ENCODE results near the gene XAF1.
A peak's percentile ranks its signal among the peaks of the same experiment; 100 is the strongest.

The XAF1 gene

DNA sequence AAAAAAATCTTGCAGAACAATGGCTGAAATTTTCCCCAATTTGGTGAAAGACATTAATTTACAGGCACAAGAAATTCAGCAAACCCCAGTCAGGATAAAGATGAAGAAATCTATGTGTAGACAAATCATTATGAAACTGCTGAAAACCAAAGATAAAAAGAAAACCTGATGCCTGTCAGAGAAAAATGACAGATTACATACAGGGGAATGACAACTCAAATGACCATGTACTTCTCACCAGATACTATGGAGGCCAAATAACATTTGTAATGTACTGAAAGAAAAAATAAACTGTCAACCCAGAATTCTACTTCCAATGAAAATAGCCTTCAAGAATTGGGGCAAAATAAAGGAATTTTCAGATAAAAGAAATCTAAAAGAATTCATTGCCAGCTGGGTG is 7.2 kb upstream of the XAF1 start:
- H3K9me3 ChIP-seq = no peaks in the 10 kb centered on the region
- H3K36me3 ChIP-seq = no peaks in the 10 kb centered on the region
- no peaks in the 10 kb centered on the region for H3K4me1 ChIP-seq
- TF ChIP-seq, protein P1, sequence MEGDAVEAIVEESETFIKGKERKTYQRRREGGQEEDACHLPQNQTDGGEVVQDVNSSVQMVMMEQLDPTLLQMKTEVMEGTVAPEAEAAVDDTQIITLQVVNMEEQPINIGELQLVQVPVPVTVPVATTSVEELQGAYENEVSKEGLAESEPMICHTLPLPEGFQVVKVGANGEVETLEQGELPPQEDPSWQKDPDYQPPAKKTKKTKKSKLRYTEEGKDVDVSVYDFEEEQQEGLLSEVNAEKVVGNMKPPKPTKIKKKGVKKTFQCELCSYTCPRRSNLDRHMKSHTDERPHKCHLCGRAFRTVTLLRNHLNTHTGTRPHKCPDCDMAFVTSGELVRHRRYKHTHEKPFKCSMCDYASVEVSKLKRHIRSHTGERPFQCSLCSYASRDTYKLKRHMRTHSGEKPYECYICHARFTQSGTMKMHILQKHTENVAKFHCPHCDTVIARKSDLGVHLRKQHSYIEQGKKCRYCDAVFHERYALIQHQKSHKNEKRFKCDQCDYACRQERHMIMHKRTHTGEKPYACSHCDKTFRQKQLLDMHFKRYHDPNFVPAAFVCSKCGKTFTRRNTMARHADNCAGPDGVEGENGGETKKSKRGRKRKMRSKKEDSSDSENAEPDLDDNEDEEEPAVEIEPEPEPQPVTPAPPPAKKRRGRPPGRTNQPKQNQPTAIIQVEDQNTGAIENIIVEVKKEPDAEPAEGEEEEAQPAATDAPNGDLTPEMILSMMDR (IDR thresholded peaks at IDR 0.05; ENCODE audit: low read depth, low read length) = no peak
- H3K27me3 ChIP-seq = no peaks in the 10 kb centered on the region
- no peak for DNase-seq
- H3K4me3 ChIP-seq (ENCODE audit: low read depth, low read length) = no peak overlapping the region

DNA sequence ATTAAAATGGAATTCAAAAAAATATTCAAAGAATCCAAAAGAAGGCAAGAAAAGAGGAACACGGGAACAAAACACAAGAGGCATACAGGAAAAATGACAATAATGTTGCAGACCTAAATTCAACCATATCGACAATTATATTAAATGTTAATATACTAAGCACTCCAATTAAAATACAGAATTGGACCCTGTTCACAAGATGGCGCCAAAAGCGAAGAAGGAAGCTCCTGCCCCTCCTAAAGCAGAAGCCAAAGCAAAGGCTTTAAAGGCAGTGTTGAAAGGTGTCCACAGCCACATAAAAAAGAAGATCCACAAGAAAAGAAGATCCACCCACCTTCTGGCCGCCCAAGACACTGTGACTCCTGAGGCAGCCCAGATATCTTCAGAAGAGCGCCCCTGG is 6.3 kb upstream of the XAF1 start:
- no peaks in the 10 kb centered on the region for H3K9me3 ChIP-seq
- no peaks in the 10 kb centered on the region for H3K36me3 ChIP-seq
- H3K27me3 ChIP-seq = no peaks in the 10 kb centered on the region
- DNase-seq = no peak
- TF ChIP-seq, protein P1 (IDR thresholded peaks at IDR 0.05; ENCODE audit: low read depth, low read length) = no peak
- H3K4me1 ChIP-seq = no peaks in the 10 kb centered on the region
- no peak overlapping the region for H3K4me3 ChIP-seq (ENCODE audit: low read depth, low read length)

DNA sequence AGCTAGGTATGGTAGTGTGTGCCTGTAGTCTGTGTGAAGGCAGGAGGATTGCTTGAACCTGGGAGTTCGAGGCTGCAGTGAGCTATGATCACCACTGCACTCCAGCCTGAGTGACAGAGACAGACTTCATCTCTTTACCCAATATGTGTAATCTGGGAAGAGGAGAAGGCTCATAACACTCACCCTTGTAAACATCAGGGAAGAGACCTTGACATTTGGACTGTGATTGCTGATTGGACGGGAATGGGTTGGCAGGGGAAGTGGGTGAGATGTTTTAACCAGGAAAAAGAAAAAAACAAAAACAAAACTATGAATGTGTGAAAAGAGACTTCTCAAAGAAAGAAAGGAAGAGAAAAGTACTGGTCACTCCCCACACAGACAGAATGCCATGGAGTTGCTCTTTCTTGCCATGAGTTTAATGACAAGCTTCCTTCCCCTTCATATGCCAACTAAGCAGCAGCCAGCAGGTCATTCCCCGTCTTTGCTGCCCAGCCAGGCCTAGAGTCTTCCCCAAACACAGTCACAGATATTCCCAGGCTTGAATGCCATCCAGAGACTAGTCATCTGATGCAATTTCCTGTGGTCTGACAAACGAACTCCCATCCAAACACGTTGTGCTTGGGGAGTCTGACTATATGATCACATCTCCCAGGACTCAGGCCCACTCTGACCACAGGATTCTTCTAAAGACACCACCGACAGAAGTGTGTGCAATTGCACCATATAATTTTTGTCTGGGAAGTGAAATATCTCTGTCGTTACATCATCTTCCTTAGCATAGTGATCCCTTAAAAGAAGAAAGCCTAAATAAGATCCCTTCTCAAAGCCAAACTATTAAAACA is 3.6 kb upstream of the XAF1 start:
- no peaks in the 10 kb centered on the region for H3K27me3 ChIP-seq

DNA sequence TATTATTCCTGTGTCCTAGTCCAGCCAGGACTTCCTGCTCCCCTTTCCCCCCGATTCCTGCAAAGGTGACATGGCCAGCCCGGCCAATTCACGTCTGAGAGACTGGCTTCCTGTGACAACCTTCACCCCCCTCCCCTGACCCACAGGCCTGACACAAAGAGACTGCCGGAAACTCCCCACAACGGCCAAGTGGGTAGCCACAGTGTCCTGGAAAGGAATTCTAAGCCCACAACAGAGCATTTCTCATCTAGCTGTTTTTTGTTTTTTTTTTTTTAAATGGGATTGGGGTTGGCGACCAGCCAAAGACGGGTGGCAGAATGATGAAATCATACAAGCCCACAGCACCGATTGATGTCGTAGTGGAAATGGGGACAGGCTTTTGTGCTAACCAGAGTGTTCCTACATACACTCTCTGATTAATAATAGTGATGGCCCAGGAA is 2.8 kb upstream of the XAF1 start:
- Histone ChIP-seq H3K4me3 (ENCODE audit: low read depth, low read length) (no peak overlapping the region), H3K4me1 (no peaks in the 10 kb centered on the region), H3K27me3 (no peaks in the 10 kb centered on the region), H3K9me3 (no peaks in the 10 kb centered on the region), H3K36me3 (no peaks in the 10 kb centered on the region)
- DNase-seq = no peak
- TF ChIP-seq, protein P1 (IDR thresholded peaks at IDR 0.05; ENCODE audit: low read depth, low read length) = no peak

More for the DNA sequence above, 3.6 kb upstream of the XAF1 start:
- Histone ChIP-seq H3K4me1 (no peaks in the 10 kb centered on the region), H3K36me3 (no peaks in the 10 kb centered on the region), H3K4me3 (ENCODE audit: low read depth, low read length) (no peak overlapping the region), H3K9me3 (no peaks in the 10 kb centered on the region)
- TF ChIP-seq, protein P1 (IDR thresholded peaks at IDR 0.05; ENCODE audit: low read depth, low read length) = no peak
- no peak for DNase-seq

DNA sequence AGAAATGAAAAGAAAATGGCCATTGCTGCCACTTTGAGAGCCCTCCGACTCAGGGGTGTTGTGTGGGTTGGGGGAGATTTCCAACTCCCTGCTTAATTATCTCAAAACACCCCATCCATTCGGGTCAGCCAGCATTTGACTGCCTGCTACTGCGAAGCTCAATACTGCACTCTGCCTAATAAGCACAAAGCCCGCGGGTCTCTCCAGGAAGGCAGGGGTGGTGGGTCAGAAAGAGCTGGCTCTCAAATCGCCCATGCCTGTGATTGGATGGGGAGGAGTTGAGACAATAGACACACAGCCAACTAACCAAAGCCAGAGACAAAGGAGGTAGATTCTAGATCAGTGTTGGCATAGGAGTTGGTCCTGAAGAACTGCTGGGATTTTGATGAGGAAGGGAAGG is 2.3 kb upstream of the XAF1 start:
- TF ChIP-seq, protein P1 (IDR thresholded peaks at IDR 0.05; ENCODE audit: low read depth, low read length) = no peak
- no peak overlapping the region for H3K4me3 ChIP-seq (ENCODE audit: low read depth, low read length)
- DNase-seq = no peak
- H3K9me3 ChIP-seq = no peaks in the 10 kb centered on the region
- no peaks in the 10 kb centered on the region for H3K4me1 ChIP-seq
- H3K36me3 ChIP-seq = no peaks in the 10 kb centered on the region
- H3K27me3 ChIP-seq = no peaks in the 10 kb centered on the region

DNA sequence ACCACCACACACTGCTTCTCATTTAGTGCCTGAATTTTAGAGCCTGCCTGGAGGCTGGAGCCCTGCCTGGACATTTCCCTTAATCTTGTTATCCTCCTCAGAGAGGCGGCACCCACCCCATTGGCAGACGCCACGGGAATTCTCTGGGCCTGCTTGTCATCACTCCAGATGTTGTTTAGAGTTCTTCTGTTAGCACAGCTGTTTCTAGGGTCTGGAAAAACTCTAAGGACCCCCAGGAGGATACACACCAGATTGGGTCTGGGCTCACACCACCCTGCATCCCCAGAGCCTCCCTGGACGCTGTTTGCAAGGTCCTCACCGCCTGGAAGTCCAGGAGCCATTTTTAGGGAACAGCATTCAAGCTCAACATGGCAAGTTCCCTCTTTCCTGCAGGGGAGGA is 565 bp upstream of the XAF1 start:
- peak; percentile 25 for DNase-seq
- TF ChIP-seq, protein P1 (IDR thresholded peaks at IDR 0.05; ENCODE audit: low read depth, low read length) = no peak
- Histone ChIP-seq H3K27me3 (no peaks in the 10 kb centered on the region), H3K9me3 (no peaks in the 10 kb centered on the region), H3K4me1 (no peaks in the 10 kb centered on the region), H3K36me3 (no peaks in the 10 kb centered on the region), H3K4me3 (ENCODE audit: low read depth, low read length) (no peak overlapping the region)

Data from BE2C (cell line).